M059J (cell line): ENCODE data around the gene EIF4H. TPM values are rescaled to one million over a fixed set of nuclear protein-coding genes. Genes with fewer than 3 reads are reported as not detected.
"Not testable (repeated sequence)": the region's sequence is repeated elsewhere in the genome, so short reads cannot be mapped to it uniquely, and the experiment has no call there.

Source experiments
- DNase-seq: peaks from one replicate; pipeline ENCODE4 v3.0.0-alpha.2; 2012; ENCODE audit warnings: low read depth
- total RNA-seq: library from RNA; depleted of rRNA; stranded (reverse); fragments of >200 nt; shearing (Covaris generic); gene quantifications from 2 replicates; pipeline ENCODE4 v1.2.3, GENCODE V29; 2014

The EIF4H gene
- total RNA-seq, 1 experiment from 2014 or later = 331 TPM

DNA sequence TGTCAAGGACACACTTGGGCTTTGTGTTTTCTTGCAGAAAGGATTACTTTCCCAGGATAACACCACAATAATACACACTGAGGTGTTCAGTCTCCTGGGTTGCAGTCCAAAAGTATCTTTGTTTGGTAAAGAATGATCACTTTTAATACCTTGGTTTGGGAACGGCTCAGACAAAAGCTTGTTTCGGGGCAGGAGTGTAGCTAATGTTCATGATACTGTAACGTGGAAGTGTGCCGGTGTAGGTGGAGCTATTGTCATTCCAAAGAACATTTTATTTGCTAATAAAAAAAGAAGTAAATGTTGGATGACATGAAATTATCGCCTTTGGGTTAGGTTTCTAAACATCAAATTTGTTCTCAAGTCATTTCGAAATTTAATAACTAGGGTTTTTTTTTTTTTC is 1.2 kb downstream of the EIF4H start:
- peak; percentile 27 for DNase-seq

DNA sequence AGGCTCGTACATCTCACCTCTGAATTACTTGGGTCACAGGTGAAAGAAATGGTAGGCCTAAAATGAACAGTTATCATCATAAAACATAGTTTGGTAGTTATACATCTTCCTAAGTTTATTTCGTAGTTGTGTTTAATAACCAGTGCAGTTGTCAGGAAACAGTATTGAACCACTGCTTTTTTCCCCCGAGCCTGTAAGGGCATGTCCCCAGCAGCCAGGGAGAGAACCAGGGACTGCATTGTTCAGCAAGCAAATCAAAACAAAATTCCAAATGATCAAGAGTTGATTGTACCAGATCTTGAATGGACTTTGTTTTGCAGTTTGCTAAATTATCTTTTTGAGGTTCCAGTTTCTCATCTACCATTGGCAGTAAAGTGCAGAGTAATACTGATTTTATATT is 2.4 kb downstream of the EIF4H start:
- no peak for DNase-seq

DNA sequence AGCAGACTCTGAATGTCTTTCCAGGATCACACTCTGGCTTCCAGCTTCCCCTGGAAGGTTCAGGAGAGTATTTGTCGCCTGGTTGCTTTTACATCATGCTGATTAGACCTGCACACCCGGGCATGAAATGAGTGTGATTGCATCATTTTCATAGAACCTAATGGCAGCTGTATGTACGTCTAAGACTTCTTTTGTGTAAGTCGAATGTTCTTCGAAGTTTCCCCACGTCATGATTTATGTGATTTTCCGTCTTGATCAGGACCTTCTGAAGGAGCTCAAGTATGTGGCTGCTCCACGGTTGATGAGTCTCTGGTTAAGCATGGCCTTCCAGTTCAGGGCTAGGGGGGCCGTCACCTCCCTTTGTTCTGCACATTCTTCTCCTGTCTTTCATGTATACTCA is 4.5 kb downstream of the EIF4H start:
- DNase-seq = no peak

DNA sequence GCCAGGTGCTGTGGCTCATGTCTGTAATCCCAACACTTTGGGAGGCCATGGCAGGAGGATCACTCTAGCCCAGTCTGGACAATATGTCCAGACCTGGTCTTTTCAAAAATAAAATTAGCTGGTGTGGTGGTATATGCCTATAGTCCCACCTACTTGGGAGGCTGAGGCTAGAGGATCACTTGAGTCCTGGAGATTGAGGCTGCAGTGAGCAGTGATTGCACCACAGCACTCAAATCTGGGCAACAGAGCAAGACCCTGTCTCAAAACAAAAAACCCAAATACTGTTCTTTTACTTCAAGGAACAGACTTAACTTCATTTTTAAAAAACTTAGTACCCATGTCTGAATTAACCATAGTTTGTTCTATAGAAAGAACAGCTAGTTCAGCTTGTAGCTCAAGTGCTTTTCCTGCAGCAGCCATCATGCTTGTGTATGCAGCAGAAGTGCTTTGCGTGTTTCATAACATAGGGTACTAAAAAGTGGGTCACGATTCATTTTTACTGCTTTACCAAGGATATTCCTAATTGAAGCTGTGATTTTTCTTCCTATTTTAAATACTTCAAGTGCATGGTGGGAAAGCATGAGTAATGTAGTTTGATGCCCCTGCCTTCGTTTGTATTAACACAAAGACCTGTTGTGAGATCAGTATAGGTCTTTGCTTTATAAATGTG is 5.9 kb downstream of the EIF4H start:
- DNase-seq = no peak

DNA sequence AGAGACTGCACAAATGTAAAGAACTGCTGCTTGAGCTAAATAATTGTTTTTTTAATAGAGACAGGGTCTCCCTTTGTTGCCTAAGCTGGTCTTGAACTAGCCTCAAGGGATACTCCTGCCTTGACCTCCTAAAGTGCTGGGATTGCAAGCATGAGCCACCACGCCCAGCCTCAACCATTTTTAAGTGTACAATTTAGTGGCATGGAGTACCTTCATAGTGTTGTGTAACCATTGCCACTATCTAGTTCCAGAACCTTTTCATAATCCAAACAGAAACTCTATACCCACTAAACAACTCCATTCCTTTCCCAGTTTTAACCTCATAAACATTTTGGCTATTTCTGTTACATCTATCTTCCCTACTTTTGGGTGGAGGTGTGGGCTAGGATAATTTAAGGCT is 6.7 kb downstream of the EIF4H start:
- DNase-seq = no peak

DNA sequence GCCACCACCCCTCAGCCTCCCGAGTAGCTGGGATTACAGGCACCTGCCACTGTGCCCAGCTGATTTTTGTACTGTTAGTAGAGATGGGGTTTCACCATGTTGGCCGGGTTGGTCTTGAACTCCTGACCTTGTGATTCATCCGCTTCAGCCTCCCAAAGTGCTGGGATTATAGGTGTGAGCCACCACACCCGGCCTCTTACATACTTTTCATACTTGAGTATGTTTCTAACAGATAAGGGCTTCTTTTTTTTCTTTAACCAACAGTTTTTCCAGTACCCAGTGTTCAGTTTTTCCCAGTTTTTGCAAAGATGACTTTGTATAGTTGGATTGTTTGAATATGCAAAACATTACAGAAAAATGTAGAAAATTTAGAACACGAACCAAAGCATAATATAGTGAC is 7.7 kb downstream of the EIF4H start:
- DNase-seq = peak; percentile 25

DNA sequence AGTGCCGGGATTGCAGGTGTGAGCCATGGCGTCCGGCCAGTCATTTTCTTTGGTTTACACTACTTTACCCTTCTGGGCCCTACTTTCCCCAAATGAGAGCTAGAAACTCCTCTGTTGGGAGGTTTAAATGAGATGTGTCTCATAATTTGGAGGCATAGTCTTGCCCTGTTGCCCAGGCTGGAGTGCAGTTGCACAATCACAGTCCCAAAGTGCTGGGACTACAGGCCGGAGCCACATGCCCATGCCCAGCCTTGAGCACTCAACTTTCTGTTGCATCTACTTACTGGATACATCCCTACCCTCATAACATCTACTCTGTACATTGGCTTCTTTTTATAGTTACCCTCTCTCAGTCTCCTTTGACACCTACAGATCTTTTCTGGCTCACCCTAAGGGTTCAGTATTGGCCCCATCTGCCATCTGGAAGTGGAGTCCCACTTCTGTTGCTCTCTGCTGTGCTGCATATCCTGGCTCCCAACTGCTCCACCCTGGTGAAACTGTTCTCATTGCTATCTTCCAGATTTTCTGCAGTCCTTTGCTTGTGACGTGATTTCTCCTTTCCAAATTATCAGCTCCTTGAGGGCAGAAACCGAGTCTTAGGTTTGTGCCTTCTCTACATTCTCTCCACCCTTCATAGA is 8.4 kb downstream of the EIF4H start:
- DNase-seq = no peak

DNA sequence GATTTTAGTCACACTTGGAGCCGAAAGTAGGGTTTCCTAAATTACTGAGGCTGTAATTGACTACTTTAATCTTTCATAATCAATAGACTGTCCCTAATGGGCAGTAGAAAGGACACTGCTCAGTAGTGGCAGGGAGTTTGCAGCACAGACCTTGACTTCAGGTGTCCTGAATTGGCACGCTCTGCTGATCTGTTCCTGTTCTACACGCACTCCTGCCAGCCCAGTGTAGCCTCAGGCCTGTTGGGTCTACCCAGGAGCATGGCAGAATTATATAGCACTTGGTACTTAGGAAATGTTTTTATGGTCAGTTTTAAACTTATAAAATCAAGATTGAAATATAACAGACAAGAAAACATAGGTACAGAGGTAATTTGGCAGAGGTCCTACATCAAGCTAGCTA is 9.0 kb downstream of the EIF4H start:
- peak; percentile 40 for DNase-seq

DNA sequence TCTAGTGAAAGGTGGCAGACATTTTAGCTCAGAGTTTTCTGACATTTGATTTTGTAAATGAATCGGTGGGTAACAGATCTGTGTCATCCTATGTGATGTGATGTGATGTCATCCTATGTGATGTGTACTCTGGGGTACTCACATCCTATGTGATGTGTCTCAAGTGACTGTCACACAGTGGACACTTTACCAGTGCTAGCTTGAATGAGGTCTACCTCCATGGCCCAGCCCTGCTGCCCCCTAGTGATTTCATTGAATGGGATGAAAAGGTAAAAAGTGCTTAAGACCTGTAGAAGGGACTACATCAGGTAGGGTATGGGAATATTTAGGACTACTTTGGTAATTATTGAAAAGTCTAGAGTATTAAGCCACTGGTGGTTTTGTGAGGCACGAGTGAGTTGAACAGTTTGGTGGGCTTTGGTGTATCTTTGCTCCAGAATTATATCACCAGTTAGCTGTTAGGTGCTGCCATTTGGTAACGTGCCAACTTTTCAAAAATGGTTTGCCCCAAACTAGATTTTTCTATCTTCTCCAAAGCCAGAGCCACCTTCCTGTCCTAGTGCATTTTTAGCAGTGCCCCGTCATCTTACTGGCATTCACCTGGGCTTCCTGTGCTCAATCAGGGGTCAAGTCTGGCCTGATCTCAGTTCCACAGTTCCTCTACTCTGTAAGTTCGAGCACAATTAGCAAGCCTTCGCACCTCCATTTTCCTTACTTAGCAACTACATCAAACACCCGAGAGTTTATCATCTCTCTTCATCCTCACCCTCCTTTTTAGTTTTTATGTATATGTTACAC is 9.7 kb downstream of the EIF4H start:
- DNase-seq = peak; percentile 41

DNA sequence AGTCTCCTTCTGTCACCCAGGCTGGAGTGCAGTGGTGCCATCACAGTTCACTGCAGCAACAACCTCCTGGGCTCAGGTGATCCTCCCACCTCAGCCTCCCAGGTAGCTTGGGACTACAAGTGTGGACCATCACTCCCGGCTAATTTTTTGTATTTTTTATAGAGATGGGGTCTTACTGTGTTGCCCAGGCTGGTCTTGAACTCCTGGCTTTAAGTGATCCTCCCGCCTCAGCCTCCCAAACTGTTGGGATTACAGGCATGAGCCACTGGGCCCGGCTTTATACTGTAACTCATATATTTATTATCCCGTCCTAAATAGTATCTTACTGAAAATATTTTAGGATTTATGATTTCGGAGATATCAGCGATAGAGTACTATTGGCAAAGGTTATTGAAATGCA is 10.9 kb downstream of the EIF4H start:
- DNase-seq = no peak

DNA sequence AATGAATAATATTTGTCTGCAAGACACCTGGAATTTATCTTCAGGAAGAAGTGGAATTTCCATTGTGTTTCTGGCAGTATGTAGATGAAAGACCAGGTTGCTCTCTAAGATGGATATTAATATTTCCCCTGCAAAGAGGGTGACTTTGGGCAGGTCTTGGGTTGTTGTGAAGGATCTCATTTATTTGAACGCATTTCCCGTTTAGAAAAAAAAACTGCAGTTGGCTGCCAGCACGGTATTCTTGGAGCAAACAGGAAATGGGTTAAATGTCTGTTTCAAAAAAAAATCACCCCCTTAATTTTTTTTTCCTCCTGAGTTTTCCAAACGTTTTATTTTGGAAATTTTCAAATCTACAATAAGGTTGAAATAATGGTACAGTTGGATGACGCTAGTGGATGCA is 11.5 kb downstream of the EIF4H start:
- no peak for DNase-seq

DNA sequence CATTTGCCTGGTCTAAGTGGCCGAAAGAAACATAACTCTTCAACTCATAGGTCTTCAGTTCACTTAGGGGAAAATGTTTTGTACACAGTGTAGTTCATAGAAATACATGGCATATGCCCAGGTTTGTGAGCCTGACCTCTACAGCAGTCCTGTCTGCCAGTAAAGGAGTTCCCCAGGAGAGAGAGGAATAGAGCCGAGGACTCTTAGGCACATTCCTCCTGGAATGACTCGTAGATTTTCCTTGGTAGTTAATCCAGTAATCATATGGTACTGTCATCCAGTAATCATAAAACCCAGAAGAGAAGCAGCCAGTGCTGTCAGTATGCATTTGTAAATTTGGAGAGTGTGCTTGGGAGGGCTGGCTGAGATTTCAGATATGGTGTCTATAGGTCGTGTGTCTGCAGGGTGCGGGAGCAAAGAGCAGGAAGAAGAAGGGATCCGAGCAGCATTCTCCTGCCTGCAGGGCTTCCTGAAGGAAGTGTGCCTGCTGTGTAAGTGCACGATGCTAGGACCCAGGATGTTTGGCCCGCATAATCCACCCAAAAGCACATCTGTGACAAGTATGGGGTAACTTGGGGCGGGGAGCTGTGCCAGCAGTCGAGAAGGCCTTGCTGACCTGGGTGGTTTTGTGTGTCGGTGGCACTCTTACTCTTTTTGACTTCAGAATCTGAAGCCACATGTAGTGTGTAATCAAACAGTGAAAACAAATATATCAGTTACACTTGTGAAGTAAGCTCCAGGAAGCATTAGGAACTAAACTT is 13.9 kb downstream of the EIF4H start:
- DNase-seq = peak; percentile 80

DNA sequence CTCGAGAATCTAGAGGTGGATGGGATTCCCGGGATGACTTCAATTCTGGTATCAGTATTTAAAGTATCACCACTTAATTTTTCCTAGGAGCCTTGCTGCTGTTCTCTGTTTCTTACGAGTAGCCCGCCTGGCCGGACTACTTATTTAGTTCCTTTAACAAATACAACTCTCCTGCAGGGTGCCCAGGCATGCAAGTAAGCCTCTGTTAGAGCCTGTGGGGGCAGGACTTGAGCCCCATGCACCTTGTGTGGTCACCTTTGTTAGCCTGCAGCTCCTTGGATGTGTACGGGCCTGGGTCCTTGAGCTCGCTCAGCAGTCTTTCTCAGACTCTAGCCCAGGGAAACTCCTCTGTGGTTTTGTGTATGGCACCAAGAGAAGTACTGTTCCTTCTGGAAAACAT is 16.1 kb downstream of the EIF4H start:
- no peak for DNase-seq

DNA sequence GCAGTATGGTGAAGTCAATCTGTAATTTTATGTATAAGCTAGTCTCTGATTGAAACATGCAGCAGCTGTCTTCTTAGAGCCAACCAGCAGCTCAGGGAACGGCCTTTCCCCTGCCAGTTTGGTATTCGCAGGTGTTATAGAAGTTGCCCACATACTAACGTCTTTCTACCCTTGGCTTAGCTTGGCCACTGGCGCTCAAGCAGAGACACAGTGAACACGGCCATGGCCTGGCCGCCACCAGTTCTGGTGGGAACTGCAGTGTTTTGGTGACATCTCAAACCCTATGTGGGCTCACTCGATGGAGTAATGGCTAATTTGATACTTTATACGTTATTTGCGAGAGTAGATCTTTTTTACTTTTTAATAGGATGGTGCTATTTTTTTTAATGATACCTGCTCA is 17.1 kb downstream of the EIF4H start:
- no peak for DNase-seq

DNA sequence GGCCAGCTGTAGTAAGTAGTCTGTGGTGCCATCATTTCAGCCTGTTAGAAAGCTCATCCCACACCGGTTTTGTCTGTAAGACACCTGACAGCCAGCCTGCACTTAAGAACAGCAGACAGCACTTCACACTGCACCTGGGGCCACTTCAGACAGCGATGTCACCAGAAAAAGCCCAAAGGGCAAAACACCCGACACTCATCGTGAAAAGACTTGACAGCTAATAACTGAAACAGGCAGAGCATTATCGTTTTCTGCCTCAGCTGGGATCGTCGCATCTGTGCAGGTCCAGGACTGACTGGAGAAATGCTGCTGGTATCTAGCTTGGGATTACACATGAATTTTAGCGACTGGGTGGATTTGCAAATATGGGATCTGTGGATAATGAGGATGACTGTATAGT is 18.9 kb downstream of the EIF4H start:
- no peak for DNase-seq

DNA sequence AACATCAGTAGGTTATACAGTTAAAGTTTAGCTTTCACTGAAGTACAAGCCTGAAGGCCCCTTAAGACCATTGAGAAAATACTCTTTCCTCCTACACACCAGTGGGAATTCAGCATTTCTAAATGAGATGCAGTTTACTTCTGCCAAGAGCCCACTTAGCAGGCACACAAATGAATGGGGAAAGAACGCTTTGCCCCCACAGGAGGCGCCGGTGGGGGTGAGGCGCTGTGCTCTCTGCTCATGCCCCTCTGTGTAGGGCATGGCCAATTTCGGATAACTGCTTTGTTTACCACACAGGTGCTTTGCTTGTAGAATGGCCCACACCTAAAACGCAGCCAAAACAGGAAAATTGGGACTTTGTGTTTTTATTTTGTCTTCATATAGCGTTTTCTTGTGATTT is 19.8 kb downstream of the EIF4H start:
- DNase-seq = no peak

DNA sequence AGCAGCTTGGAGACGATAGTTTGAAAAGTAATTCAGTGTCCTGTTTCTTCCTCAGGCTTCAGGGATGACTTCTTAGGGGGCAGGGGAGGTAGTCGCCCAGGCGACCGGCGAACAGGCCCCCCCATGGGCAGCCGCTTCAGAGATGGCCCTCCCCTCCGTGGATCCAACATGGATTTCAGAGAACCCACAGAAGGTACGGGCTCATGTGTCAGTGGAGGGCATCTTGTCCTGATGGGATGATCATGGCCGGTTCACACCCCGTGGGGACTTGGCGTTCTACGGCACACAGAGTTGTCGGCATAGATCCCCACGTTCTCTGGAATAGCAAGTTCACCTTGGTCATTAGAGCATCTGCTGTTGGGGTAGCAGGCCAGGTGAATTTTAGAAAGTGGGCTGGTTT is 20.5 kb downstream of the EIF4H start:
- no peak for DNase-seq

DNA sequence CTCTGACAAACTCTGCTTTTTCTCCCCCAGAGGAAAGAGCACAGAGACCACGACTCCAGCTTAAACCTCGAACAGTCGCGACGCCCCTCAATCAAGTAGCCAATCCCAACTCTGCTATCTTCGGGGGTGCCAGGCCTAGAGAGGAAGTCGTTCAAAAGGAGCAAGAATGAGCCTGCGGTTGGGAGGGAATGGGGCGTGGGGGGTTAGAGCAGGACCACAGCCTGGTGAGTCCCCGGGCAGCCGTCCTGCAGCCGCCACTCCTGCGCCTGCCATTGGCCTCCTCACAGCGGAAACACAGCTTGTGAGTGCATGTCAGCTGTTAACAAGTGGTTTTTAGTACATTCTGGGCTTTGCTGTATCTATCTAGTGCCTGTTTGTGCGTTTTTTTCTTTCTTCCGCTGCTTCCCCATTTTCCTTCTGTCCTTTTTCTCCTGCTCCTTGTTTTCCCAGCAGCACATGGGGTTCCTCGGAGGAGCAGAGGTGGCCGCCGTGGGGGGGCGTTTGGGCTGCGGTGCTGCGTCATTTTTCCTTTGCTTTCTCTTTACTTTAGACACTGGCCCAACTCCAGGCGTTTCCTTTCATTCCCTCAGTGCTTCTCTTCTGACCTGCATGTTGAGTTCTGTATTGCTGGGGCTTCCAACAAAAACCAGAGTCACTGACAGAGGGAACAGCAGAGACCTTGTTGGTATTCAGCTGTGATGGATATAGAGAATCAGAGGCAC is 21.1 kb downstream of the EIF4H start:
- DNase-seq = not testable (repeated sequence)

DNA sequence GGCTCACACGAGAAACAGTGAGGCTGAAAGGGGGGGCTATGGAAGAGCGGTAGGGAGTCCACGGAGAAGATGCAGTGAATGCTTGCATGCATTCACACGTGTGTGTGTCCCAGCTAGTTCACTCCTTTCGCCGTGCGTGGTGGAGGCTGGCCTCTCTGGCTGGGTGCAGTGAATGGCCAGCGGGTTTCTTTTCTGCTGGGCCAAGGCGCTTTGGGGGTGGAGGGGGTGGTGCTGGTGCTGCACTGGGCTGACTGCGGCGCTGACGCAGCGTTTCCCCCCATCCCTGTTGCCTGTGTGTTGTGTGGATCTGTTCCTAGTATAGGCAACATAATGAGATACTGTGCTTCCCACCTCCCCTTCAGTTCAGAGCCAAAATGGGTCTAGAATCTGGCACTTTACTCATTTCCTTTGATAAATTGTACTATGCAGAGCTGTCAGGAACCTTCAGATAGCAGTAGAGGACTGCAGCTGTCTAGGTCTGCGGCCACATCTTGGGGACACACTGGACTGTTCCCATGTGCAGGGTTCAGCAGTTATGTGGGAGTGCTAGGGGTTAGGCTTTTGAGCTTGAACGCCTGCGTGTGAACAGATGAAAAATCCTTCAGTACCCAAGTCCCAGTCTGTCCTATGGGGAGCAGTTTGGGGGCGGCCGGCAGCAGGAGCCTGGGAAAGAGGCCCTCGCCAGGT is 22.0 kb downstream of the EIF4H start:
- not testable (repeated sequence) for DNase-seq

DNA sequence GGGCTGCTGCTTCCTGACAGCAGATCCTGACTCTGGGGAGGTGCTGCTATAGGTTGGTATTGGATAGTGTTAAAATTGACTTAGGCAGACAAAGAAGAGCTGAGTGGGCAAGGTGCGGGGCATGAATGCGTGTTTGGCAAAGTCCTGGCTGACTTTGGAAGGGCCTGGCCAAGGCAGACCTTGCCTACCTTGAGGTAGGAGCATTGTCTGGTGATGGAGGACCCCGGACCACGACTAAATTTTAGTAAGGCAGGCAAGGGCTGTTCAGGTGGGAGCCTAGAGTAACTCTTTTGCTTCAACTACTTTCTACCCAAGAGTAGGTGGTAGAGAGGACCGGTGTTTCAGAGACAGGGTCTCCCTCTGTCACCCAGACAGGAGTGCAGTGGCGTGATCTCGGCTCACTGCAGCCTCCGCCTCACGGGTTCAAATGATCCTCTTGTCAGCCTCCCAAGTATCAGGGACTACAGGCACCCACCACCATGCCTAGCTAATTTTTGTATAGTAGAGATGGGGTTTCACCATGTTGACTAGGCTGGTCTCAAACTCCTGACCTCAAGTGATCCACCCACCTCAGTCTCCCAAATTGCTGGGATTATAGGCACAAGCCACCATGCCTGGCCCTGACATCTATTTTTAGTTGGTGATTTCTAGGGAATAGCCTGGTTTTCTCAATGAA is 23.4 kb downstream of the EIF4H start:
- no peak for DNase-seq
